IPS-18a (cell line): ENCODE results near the gene ZDHHC7.

ENCODE experiments used
- H3K27ac ChIP-seq: one replicate; pipeline ENCODE4 v1.5.1; 2013; ENCODE audit warnings: low read length
- H3K27me3 ChIP-seq: one replicate; pipeline ENCODE4 v1.6.1; 2013; ENCODE audit warnings: mild to moderate bottlenecking, low read length; ENCODE audit not compliant: control insufficient read depth, insufficient read depth
- H3K36me3 ChIP-seq: one replicate; pipeline ENCODE4 v1.6.1; 2013; ENCODE audit warnings: low read depth, low read length; ENCODE audit not compliant: control insufficient read depth
- H3K4me1 ChIP-seq: one replicate; pipeline ENCODE4 v1.6.1; 2013; ENCODE audit warnings: low read depth, low read length; ENCODE audit not compliant: control insufficient read depth
- H3K4me3 ChIP-seq: one replicate; pipeline ENCODE4 v1.5.1; 2013; ENCODE audit warnings: low read length
- H3K9ac ChIP-seq: one replicate; pipeline ENCODE4 v1.6.1; 2013; ENCODE audit warnings: mild to moderate bottlenecking, low read length, moderate library complexity
- H3K9me3 ChIP-seq: one replicate; pipeline ENCODE4 v1.6.1; 2013; ENCODE audit warnings: low read depth, low read length; ENCODE audit not compliant: control insufficient read depth

ZDHHC7 gene

DNA sequence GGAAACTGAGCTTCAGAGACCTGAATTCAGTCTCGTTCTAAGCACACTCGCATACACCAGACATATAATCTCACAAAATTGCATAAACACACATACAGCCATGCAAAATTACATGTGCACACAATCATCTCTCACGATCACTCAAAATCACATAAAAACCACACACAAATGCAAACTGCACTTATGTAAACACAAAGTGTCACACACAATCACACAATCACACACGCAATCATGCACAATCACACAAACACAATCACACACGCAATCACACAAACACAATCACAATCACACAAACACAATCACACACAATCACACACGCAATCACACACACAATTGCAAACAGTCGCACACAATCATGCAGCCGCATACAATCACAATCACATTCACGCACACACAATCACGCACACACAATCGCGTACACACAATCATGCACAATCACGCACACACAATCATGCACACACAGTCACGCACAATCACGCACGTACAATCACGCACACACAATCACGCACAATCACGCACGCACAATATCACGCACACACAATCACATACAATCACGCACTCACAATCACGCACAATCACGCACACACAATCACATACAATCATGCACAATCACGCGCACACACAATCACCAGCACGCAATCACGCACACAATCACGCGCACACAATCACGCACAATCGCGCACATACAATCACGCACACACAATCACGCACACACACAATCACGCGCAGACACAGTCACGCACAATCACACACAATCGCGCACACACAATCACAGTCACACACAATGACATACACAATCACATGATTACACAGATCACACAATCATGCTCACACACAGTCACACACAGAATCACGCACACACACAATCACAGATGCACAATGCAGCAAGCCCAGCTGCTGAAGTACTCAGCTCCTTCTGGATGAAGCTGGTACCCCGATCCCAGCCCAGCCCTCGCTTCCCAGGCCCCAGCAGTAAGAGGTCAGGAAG is 45.6 kb downstream of the ZDHHC7 start:
- Histone ChIP-seq H3K4me3 (no peak overlapping the region), H3K27me3 (no peaks in the 10 kb centered on the region), H3K36me3 (no peaks in the 10 kb centered on the region), H3K9ac (no peak overlapping the region), H3K27ac (no peak overlapping the region), H3K4me1 (no peaks in the 10 kb centered on the region), H3K9me3 (no peaks in the 10 kb centered on the region)

DNA sequence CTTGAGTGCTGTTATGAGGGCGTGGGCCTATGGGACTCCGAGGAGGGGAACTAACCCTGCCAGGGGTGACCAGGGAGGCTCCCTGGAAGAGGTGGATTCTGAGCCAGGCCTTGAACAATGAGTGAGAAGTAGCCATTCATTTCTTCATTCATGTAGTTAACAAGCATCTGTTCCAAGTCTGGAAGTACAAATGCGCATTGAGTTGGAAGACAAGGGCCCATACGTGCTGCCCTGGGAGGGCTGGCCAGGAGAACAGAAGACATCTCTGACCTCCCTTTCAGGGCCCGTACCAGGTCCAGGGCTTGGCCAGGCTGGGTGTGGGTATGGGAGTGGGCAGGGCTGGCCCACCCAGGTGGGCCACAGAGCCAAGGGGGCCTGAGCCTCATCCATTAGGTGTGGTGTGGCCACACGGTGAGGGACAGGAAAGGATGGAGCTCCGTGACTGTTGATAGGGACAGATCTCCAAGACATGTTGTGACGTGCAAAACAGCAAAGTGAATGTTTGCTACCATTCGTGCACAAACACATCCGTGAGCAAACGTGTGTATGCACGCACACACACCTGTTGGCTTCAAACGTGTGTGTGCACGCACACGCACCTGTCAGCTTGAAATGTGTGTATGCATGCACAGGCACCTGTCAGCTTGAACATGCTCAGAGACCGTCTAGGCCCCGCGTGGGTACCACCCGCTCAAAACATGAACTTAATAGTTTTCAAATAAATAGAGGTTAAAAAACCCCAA is 46.8 kb downstream of the ZDHHC7 start:
- no peak overlapping the region for H3K27ac ChIP-seq
- H3K9ac ChIP-seq: no peak overlapping the region
- no peaks in the 10 kb centered on the region for H3K27me3 ChIP-seq
- H3K36me3 ChIP-seq: no peaks in the 10 kb centered on the region
- no peak overlapping the region for H3K4me3 ChIP-seq
- H3K4me1 ChIP-seq: no peaks in the 10 kb centered on the region
- H3K9me3 ChIP-seq: no peaks in the 10 kb centered on the region

DNA sequence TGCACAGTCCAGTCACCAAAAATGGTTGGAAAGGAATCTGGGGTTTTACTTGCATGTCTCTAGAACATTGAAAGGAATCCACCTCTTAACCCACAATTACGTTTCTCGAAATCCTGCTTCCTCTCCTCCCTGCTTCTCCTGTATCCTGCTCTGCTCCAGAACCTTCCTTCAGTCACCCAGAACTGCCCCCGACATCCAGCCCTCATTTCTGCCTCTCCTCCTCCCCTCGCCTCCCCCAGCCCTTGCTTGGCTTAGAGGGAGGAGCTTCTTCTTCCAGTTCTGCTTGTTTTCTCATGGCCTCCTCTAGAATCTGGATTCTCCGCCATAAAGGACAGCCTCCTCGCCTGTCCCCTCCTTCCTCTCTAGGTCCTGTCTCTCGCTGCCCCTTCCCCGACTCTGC is 48.3 kb downstream of the ZDHHC7 start:
- H3K36me3 ChIP-seq: no peaks in the 10 kb centered on the region
- H3K27me3 ChIP-seq: no peaks in the 10 kb centered on the region
- H3K27ac ChIP-seq: no peak overlapping the region
- no peak overlapping the region for H3K9ac ChIP-seq
- no peaks in the 10 kb centered on the region for H3K9me3 ChIP-seq
- H3K4me1 ChIP-seq: no peaks in the 10 kb centered on the region
- H3K4me3 ChIP-seq: no peak overlapping the region

DNA sequence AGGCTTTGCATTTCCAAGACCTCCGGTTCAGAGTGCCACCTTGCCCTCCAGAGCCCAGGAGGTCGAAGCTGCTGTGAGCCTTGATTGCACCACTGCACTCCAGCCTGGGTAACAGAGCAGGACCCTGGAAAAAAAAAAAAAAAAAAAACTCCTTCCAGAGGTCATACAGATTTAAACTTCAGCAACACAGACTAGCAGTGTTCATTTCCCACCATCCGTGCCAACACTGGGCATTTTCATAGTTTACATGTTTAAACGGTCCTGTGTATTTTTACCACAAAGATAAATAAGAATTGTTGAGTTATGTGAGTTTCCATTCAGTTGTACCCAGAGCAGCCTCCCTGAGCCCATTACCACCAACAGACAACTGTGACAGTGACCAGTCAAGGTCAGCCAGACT is 50.4 kb downstream of the ZDHHC7 start:
- no peak overlapping the region for H3K9ac ChIP-seq

DNA sequence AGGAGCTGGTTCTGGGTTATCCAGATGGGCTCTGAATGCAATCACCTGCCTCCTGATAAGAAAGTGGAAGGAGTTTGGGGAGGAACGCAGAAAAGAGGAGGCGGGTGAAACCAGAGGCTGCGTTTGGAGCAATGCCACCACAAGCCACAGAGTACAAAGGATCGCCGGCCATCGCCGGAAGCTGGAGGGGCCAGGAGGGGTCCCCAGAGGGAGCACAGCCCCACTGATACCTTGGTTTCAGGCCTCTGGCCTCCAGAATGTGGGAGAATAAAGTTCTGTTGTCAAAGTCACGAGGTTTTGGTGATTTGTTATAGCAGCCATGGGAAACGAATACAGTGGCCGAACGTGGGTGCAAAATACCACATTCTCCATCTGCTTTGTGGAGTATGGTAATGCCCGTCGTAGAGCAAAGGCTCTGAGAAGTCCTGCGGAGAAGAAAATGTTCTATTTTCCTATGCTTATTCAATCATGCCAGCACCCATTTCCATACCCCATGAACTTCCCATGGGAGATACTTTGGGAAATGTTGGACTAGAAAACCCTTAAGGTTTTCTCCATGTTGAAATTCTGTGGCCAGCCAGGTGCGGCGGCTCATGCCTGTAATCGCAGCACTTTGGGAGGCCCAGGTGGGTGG is 51.4 kb downstream of the ZDHHC7 start:
- H3K27me3 ChIP-seq: no peaks in the 10 kb centered on the region
- no peaks in the 10 kb centered on the region for H3K4me1 ChIP-seq
- H3K4me3 ChIP-seq: no peak overlapping the region
- H3K36me3 ChIP-seq: no peaks in the 10 kb centered on the region
- no peak overlapping the region for H3K27ac ChIP-seq
- no peak overlapping the region for H3K9ac ChIP-seq
- no peaks in the 10 kb centered on the region for H3K9me3 ChIP-seq

More for the DNA sequence above, 50.4 kb downstream of the ZDHHC7 start:
- Histone ChIP-seq H3K4me3 (no peak overlapping the region), H3K4me1 (no peaks in the 10 kb centered on the region), H3K9me3 (no peaks in the 10 kb centered on the region), H3K27ac (no peak overlapping the region), H3K36me3 (no peaks in the 10 kb centered on the region), H3K27me3 (no peaks in the 10 kb centered on the region)

DNA sequence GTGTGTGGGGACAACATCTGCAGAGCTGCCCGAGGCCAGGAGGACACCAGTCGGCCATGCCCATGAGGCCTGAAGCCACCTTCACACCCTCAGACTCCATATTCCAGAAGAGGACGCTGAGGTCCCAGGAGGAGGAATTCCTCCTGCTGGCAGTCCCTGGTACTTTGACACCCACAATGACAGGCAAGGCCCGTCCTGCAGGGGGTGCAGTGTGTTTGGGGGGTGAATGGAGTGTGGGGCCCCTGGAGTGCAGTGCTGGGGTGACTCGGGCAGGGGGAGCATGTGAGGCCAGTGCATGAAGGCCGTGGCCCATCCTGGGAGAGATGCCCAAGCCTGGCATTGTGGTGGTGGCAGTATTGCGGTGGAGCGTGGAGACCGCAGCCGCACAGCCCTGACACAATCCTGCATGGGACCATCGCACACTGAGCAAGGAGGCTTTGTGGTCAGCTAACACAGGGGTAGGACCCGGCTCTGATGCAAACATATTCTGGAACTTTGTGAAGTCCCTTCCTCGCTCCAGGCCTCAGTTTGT is 52.2 kb downstream of the ZDHHC7 start:
- H3K27me3 ChIP-seq: no peaks in the 10 kb centered on the region
- no peaks in the 10 kb centered on the region for H3K9me3 ChIP-seq
- no peak overlapping the region for H3K9ac ChIP-seq
- H3K27ac ChIP-seq: no peak overlapping the region
- H3K4me1 ChIP-seq: no peaks in the 10 kb centered on the region
- no peaks in the 10 kb centered on the region for H3K36me3 ChIP-seq
- H3K4me3 ChIP-seq: no peak overlapping the region

DNA sequence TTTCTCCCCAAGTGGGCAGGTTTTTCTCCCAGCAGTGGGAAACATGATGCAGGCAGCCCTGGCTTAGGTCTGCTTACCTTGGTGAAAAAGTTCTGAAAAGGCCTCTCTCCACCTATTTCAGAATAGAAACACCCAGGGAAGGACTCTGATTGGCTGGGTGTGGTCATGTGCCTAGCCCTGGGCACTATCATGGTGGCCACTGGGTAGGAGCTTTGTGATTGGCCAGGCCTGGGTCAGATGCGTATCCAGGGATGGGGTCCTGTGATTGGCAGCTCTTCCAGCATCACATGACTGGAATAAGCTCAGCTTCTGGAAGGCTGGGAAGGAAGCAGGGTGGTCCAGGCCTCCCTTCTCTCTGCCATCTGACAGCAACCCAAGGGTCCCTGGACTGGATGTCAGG is 53.5 kb downstream of the ZDHHC7 start:
- no peaks in the 10 kb centered on the region for H3K36me3 ChIP-seq
- no peaks in the 10 kb centered on the region for H3K9me3 ChIP-seq
- no peak overlapping the region for H3K4me3 ChIP-seq
- no peaks in the 10 kb centered on the region for H3K4me1 ChIP-seq
- no peaks in the 10 kb centered on the region for H3K27me3 ChIP-seq
- H3K27ac ChIP-seq: no peak overlapping the region
- no peak overlapping the region for H3K9ac ChIP-seq

DNA sequence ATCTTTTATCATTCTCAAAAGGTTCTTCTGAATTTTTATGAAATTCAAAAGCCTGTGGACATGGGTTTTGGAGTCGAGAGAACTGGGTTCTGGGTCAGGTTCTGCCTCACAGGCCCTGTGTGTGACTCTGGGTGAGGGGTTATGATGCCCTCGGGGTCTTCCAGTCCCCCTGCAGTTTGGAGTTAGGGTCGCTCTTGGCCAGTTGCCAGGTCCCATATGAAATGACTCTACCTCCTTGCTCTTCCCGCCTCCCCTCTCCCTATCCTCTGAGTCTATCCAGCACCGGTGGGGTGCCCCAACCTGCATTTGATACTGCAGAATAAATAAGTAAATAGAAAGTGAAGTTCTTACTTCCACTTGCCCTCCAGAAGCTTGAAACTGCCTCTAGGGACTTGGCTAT is 54.1 kb downstream of the ZDHHC7 start:
- no peaks in the 10 kb centered on the region for H3K9me3 ChIP-seq
- H3K9ac ChIP-seq: no peak overlapping the region
- no peaks in the 10 kb centered on the region for H3K36me3 ChIP-seq
- no peak overlapping the region for H3K27ac ChIP-seq
- no peak overlapping the region for H3K4me3 ChIP-seq
- H3K27me3 ChIP-seq: no peaks in the 10 kb centered on the region
- H3K4me1 ChIP-seq: no peaks in the 10 kb centered on the region

DNA sequence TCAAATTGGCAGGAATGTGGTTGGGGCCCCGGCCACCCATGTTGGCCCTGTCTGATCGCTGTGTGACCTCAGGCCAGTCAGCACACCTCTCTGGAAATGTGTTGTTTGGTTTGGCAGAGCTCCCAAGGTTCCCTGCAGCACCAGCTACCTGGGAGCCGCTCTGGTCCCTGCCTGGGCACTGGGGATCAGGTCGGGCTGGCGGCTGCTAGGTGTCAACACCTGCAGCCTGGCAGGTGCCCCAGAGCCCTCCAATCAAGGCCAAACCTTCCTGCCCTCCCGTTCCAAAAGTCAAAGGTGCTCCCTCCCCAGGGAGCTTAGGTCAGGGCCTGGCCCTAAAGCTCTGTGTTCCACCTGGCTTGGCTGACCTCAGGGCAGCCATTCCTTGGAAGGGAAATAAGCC is 55.9 kb downstream of the ZDHHC7 start:
- no peaks in the 10 kb centered on the region for H3K9me3 ChIP-seq
- no peaks in the 10 kb centered on the region for H3K27me3 ChIP-seq
- H3K27ac ChIP-seq: no peak overlapping the region
- no peak overlapping the region for H3K4me3 ChIP-seq
- H3K4me1 ChIP-seq: no peaks in the 10 kb centered on the region
- H3K36me3 ChIP-seq: no peaks in the 10 kb centered on the region
- no peak overlapping the region for H3K9ac ChIP-seq

DNA sequence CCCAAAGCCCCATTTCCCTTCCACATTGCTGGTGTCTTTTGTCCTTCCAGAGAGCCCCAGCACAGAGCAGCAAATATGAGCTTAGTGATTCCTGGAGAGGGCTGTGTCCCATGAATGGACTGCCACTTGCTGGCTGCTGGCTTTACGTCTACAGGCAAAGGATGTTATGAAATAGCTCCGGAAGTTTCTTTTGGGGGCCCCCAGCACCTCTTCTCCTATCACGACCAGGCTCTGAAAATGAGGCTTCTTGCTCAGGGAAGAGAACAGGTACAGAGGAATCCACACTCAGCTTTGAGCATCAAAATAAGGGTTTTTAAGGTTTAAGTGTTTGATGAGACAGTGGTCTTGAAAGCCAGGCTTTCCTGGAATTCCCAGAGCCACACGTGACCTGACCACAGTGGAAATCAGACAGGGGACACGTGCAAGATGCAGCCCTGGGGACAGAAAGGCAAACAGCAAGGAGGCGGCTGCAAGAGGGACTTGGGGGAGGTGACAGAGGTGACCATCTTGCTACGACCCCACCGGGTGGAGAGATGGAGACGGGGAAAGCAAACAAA is 58.1 kb downstream of the ZDHHC7 start:
- H3K9ac ChIP-seq: no peak overlapping the region
- H3K4me3 ChIP-seq: no peak overlapping the region
- H3K36me3 ChIP-seq: no peaks in the 10 kb centered on the region
- H3K27me3 ChIP-seq: no peaks in the 10 kb centered on the region
- H3K27ac ChIP-seq: no peak overlapping the region
- H3K9me3 ChIP-seq: no peaks in the 10 kb centered on the region
- H3K4me1 ChIP-seq: no peaks in the 10 kb centered on the region
